Measurements from ENCODE around the gene PRMT5.
"Not testable (repeated sequence)": the region's sequence is repeated elsewhere in the genome, so short reads cannot be mapped to it uniquely, and the experiment has no call there.

The PRMT5 gene

GRCh38 chr14:22929961-22930364, 787 bp upstream of the PRMT5 start:
- DNase-seq, result no peak

- DNase-seq, result no peak
Measured at GRCh38 chr14:22928237-22929103, 706 bp downstream of the PRMT5 start.

- DNase-seq, result no peak
Measured at GRCh38 chr14:22926316-22926715, 2.9 kb downstream of the PRMT5 start.

- no peak for DNase-seq
Measured at GRCh38 chr14:22925513-22925912, 3.7 kb downstream of the PRMT5 start.

- no peak for DNase-seq
Measured at GRCh38 chr14:22923746-22924145, 5.4 kb downstream of the PRMT5 start.

- no peak for DNase-seq
Measured at GRCh38 chr14:22922294-22922693, 6.9 kb downstream of the PRMT5 start.

GRCh38 chr14:22920697-22921096, 8.5 kb downstream of the PRMT5 start:
- no peak for DNase-seq

- DNase-seq, result no peak
Measured at GRCh38 chr14:22919601-22919921, 9.6 kb downstream of the PRMT5 start.

- peak; percentile 100 for DNase-seq
Measured at GRCh38 chr14:22918804-22919600, 10.2 kb downstream of the PRMT5 start, which contains the start of gene RBM23. TSS of gene RBM23 (minus strand) at chr14:22919149.

- peak in 1 of 2 donors; percentile 34 for DNase-seq
Measured at GRCh38 chr14:22915886-22916521, 13.2 kb downstream of the PRMT5 start.

GRCh38 chr14:22914836-22915235, 14.3 kb downstream of the PRMT5 start:
- not testable (repeated sequence) for DNase-seq

- no peak for DNase-seq
Measured at GRCh38 chr14:22910916-22911315, 18.3 kb downstream of the PRMT5 start.

- DNase-seq, result no peak
Measured at GRCh38 chr14:22908601-22909000, 20.6 kb downstream of the PRMT5 start.

GRCh38 chr14:22907429-22907828, 21.7 kb downstream of the PRMT5 start:
- DNase-seq, result no peak

GRCh38 chr14:22906073-22906472, 23.1 kb downstream of the PRMT5 start:
- no peak for DNase-seq

- DNase-seq, result no peak
Measured at GRCh38 chr14:22905627-22906026, 23.5 kb downstream of the PRMT5 start.

GRCh38 chr14:22903742-22904087, 25.5 kb downstream of the PRMT5 start:
- DNase-seq, result no peak

GRCh38 chr14:22901799-22902198, 27.4 kb downstream of the PRMT5 start:
- no peak for DNase-seq

GRCh38 chr14:22900081-22900799, 28.9 kb downstream of the PRMT5 start:
- peak; percentile 46 to 77 for DNase-seq

- no peak for DNase-seq
Measured at GRCh38 chr14:22898302-22899090, 30.7 kb downstream of the PRMT5 start.

GRCh38 chr14:22897357-22897756, 31.8 kb downstream of the PRMT5 start:
- DNase-seq, result no peak

- no peak for DNase-seq
Measured at GRCh38 chr14:22896760-22897159, 32.4 kb downstream of the PRMT5 start.

Measured in CD4-positive, alpha-beta T cell treated with Interleukin-1 beta for 1 hour (primary cell).